ENCODE measurements around the gene TBL2.

GRCh38 chr7:73613954-73614735 is 35.8 kb upstream of the TBL2 start:
- no peak for TF ChIP-seq SIN3A (IDR thresholded peaks at IDR 0.05; ENCODE audit: borderline replicate concordance, insufficient read depth, low read length)
- no peak for TF ChIP-seq POLR2AphosphoS5 (IDR thresholded peaks at IDR 0.05; ENCODE audit: low read depth, low read length)
- TF ChIP-seq TAF1 (IDR thresholded peaks at IDR 0.05; ENCODE audit: borderline replicate concordance, insufficient read depth, low read length), result no peak
- no peak for TF ChIP-seq REST (IDR thresholded peaks at IDR 0.05; ENCODE audit: insufficient read depth in 1 of 2, low read depth in 2 of 2, low read length in 2 of 2)
- TF ChIP-seq FOXP2 (optimal IDR thresholded peaks at IDR 0.05; ENCODE audit: borderline replicate concordance, extremely low read depth, extremely low read length, insufficient read depth), result no peak

Data from PFSK-1 (cell line).